ENCODE results near the gene YTHDF1.
"Not testable (repeated sequence)": the region's sequence is repeated elsewhere in the genome, so short reads cannot be mapped to it uniquely, and the experiment has no call there.

Gene YTHDF1

GRCh38 chr20:63167918-63168520, 47.9 kb downstream of the YTHDF1 start:
- DNase-seq, result no peak

- DNase-seq, result peak; percentile 46
Measured at GRCh38 chr20:63167026-63167917, 48.7 kb downstream of the YTHDF1 start.

GRCh38 chr20:63166193-63167020, 49.5 kb downstream of the YTHDF1 start:
- DNase-seq, result no peak

GRCh38 chr20:63165356-63166192, 50.4 kb downstream of the YTHDF1 start:
- no peak for DNase-seq

GRCh38 chr20:63164484-63165355, 51.2 kb downstream of the YTHDF1 start:
- DNase-seq, result no peak

GRCh38 chr20:63163596-63164483, 52.1 kb downstream of the YTHDF1 start:
- peak; percentile 37 for DNase-seq

GRCh38 chr20:63163171-63163570, 52.8 kb downstream of the YTHDF1 start:
- DNase-seq, result no peak

GRCh38 chr20:63162206-63162795, 53.6 kb downstream of the YTHDF1 start:
- no peak for DNase-seq

GRCh38 chr20:63161176-63161651, 54.7 kb downstream of the YTHDF1 start:
- no peak for DNase-seq

GRCh38 chr20:63160641-63161175, 55.2 kb downstream of the YTHDF1 start:
- no peak for DNase-seq

- DNase-seq, result no peak
Measured at GRCh38 chr20:63159826-63160640, 55.9 kb downstream of the YTHDF1 start.

- DNase-seq, result not testable (repeated sequence)
Measured at GRCh38 chr20:63159251-63159650, 56.7 kb downstream of the YTHDF1 start.

GRCh38 chr20:63158845-63159244, 57.1 kb downstream of the YTHDF1 start:
- no peak for DNase-seq

GRCh38 chr20:63158352-63158751, 57.6 kb downstream of the YTHDF1 start:
- no peak for DNase-seq

GRCh38 chr20:63157431-63157830, 58.5 kb downstream of the YTHDF1 start:
- not testable (repeated sequence) for DNase-seq

GRCh38 chr20:63156221-63156671, 59.7 kb downstream of the YTHDF1 start:
- DNase-seq, result no peak

- no peak for DNase-seq
Measured at GRCh38 chr20:63155266-63156165, 60.4 kb downstream of the YTHDF1 start.
